SK-N-SH (cell line): Measurements from ENCODE around the gene LLGL2.

Experiments
- POLR2AphosphoS5 ChIP-seq: IDR thresholded peaks from 2 replicates; pipeline ENCODE4 v1.6.1; 2012; ENCODE audit warnings: low read depth, low read length
- TAF1 ChIP-seq: IDR thresholded peaks from 2 replicates; pipeline ENCODE4 v1.6.1; 2012; ENCODE audit warnings: low read depth, mild to moderate bottlenecking, low read length, moderate library complexity, borderline replicate concordance
- TF ChIP-seq, protein P1 (sequence below): fragments of 200-600 bp; sonication (generic); IDR thresholded peaks from 2 replicates; pipeline ENCODE4 v1.6.1; 2017; ENCODE audit warnings: antibody characterized with exemption, mild to moderate bottlenecking, moderate library complexity
- TF ChIP-seq, protein P2 (sequence below): IDR thresholded peaks from 2 replicates; pipeline ENCODE4 v1.4.0; 2012; ENCODE audit warnings: low read depth, borderline replicate concordance

DNA sequence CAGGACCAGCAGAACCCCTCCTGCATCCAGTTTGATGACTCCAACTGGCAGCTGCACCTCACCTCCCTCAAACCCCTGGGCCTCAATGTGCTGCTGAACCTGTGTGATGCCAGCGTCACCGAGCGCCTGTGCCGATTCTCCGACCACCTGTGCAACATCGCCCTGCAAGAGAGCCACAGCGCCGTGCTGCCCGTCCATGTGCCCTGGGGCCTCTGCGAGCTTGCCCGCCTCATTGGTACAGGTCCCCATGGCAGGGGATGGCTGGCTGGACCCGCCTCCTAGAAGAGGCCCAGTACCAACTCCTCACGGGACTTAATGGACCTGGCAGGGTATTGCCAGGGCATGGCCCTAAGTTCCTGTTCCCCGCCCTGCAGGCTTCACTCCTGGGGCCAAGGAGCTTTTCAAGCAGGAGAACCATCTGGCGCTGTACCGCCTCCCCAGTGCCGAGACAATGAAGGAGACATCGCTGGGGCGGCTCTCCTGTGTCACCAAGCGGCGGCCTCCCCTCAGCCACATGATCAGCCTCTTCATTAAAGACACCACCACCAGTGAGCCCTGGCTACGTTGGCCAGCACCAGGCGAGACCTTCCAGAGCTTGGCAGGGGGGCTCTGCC is 32.8 kb upstream of the LLGL2 start:
- TF ChIP-seq POLR2AphosphoS5 (no peak), TAF1 (no peak)
- TF ChIP-seq, protein P1, sequence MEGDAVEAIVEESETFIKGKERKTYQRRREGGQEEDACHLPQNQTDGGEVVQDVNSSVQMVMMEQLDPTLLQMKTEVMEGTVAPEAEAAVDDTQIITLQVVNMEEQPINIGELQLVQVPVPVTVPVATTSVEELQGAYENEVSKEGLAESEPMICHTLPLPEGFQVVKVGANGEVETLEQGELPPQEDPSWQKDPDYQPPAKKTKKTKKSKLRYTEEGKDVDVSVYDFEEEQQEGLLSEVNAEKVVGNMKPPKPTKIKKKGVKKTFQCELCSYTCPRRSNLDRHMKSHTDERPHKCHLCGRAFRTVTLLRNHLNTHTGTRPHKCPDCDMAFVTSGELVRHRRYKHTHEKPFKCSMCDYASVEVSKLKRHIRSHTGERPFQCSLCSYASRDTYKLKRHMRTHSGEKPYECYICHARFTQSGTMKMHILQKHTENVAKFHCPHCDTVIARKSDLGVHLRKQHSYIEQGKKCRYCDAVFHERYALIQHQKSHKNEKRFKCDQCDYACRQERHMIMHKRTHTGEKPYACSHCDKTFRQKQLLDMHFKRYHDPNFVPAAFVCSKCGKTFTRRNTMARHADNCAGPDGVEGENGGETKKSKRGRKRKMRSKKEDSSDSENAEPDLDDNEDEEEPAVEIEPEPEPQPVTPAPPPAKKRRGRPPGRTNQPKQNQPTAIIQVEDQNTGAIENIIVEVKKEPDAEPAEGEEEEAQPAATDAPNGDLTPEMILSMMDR, result no peak
- TF ChIP-seq, protein P2, sequence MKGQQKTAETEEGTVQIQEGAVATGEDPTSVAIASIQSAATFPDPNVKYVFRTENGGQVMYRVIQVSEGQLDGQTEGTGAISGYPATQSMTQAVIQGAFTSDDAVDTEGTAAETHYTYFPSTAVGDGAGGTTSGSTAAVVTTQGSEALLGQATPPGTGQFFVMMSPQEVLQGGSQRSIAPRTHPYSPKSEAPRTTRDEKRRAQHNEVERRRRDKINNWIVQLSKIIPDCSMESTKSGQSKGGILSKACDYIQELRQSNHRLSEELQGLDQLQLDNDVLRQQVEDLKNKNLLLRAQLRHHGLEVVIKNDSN, result no peak
